Measurements from ENCODE around the gene TNFSF9.

DNA sequence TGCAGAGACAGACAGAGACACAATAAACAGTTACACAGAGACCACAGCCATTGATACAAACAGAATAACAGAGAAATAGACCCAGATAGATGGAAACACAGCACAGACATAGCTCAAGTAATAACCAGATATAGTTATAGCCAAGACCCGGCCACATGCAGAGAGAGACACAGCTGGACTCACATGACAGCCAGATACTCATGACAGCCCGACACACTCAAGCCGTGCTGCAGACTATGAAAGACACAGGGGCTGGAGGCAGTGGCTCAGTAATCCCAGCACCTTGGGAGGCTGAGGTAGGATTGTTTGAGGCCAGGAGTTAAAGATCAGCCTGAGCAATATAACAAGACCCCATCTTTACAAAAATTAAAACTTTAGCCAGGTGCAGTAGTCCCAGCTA lies 47.6 kb upstream of the TNFSF9 start:
- TF ChIP-seq CREB1 (IDR thresholded peaks at IDR 0.05; ENCODE audit: low read depth): no peak
- no peak for TF ChIP-seq EP300 (IDR thresholded peaks at IDR 0.05; ENCODE audit: borderline replicate concordance)
